Smooth muscle cell (in vitro differentiated cells): ENCODE measurements around the gene PHAF1. TPM values are rescaled to one million over a fixed set of nuclear protein-coding genes. Genes with fewer than 3 reads are reported as not detected.

ENCODE experiments used
- DNase-seq: peaks from one replicate; lab custom pipeline; 2025; ENCODE audit not compliant: unreplicated experiment; lab: John Stamatoyannopoulos, UW
- H2AFZ ChIP-seq: fragments of 200-600 bp; sonication (generic); 2 replicates; pipeline ENCODE4 v1.6.0; 2016; ENCODE audit warnings: antibody characterized with exemption, low read depth, mild to moderate bottlenecking
- H3F3A ChIP-seq: fragments of 200-600 bp; sonication (generic); 2 replicates; pipeline ENCODE4 v1.6.0; 2017; ENCODE audit warnings: antibody characterized with exemption, low read depth
- H3K27ac ChIP-seq: fragments of 200-600 bp; sonication (generic); 2 replicates; pipeline ENCODE4 v1.5.1; 2016; ENCODE audit warnings: low read depth, mild to moderate bottlenecking
- H3K27me3 ChIP-seq: fragments of 200-600 bp; sonication (generic); 2 replicates; pipeline ENCODE4 v1.6.1; 2016; ENCODE audit warnings: low read depth, mild to moderate bottlenecking
- H3K36me3 ChIP-seq: fragments of 200-600 bp; sonication (generic); 2 replicates; pipeline ENCODE4 v1.5.1; 2016; ENCODE audit warnings: low read depth
- H3K4me1 ChIP-seq: fragments of 200-600 bp; sonication (generic); 2 replicates; pipeline ENCODE4 v1.5.1; 2016; ENCODE audit warnings: low read depth
- H3K4me2 ChIP-seq: fragments of 200-600 bp; sonication (generic); 2 replicates; pipeline ENCODE4 v1.6.0; 2016; ENCODE audit warnings: mild to moderate bottlenecking
- H3K4me3 ChIP-seq: fragments of 200-600 bp; sonication (generic); 2 replicates; pipeline ENCODE4 v1.5.1; 2016; ENCODE audit warnings: mild to moderate bottlenecking
- H3K79me2 ChIP-seq: fragments of 200-600 bp; sonication (generic); 2 replicates; pipeline ENCODE4 v1.6.0; 2016; ENCODE audit warnings: low read depth, mild to moderate bottlenecking
- H3K9ac ChIP-seq: fragments of 200-600 bp; sonication (generic); 2 replicates; pipeline ENCODE4 v1.6.0; 2016; ENCODE audit warnings: low read depth
- H3K9me3 ChIP-seq: fragments of 200-600 bp; sonication (generic); replicated peaks from 2 replicates; pipeline ENCODE4 v1.5.1; 2016; ENCODE audit warnings: low read depth
- H4K20me1 ChIP-seq: fragments of 200-600 bp; sonication (generic); 2 replicates; pipeline ENCODE4 v1.6.0; 2016; ENCODE audit warnings: low read depth
- CTCF ChIP-seq: fragments of 200-600 bp; sonication (generic); IDR thresholded peaks from 2 replicates; pipeline ENCODE4 v1.5.1; 2017; ENCODE audit warnings: borderline replicate concordance, mild to moderate bottlenecking, antibody characterized with exemption; ENCODE audit not compliant: insufficient read depth, poor library complexity, severe bottlenecking
- WGBS: methylation state at CpG from one replicate; pipeline ENCODE4 v1.1.7; 2016; ENCODE audit warnings: low lambda C conversion rate; 5-methylcytosine and 5-hydroxymethylcytosine counted together
- polyA plus RNA-seq: library from polyadenylated mRNA; unstranded; fragments of >200 nt; fragmentation: Nextera tagmentation; extraction: Ambion mirVana; gene quantifications from 2 replicates; pipeline ENCODE4 v1.2.1, GENCODE V29; 2016
- total RNA-seq: library from RNA; depleted of rRNA; stranded (reverse); fragments of >200 nt; gene quantifications from 2 replicates; pipeline ENCODE4 v1.2.3, GENCODE V29; 2014

Gene PHAF1
- total and polyA plus RNA-seq, 2 experiments from 2014 or later: 15.5 TPM

- Histone ChIP-seq H3K4me2 (no peak overlapping the region), H3K9me3 (no peaks in the 10 kb centered on the region), H3K27me3 (no peaks in the 10 kb centered on the region), H3F3A (no peaks in the 10 kb centered on the region), H3K79me2 (peaks cover 8% of the 10 kb centered on the region), H4K20me1 (peaks cover 5% of the 10 kb centered on the region), H3K4me1 (no peaks in the 10 kb centered on the region), H3K36me3 (peaks cover 13% of the 10 kb centered on the region), H2AFZ (no peak overlapping the region), H3K27ac (peak overlapping the region; percentile 16), H3K9ac (no peak overlapping the region), H3K4me3 (no peak overlapping the region)
- DNase-seq: no peak
- no peak for TF ChIP-seq CTCF
- WGBS: 83% methylated on average over 4 of the region's 4 CpGs
These were observed 38.2 kb upstream of the PHAF1 start for GRCh38 chr16:67071476-67072048.

GRCh38 chr16:67075331-67075730 is 34.4 kb upstream of the PHAF1 start:
- Histone ChIP-seq H3K79me2 (peaks cover 13% of the 10 kb centered on the region), H4K20me1 (peaks cover 9% of the 10 kb centered on the region), H3K4me2 (no peak overlapping the region), H2AFZ (no peak overlapping the region), H3K4me1 (no peaks in the 10 kb centered on the region), H3K27me3 (no peaks in the 10 kb centered on the region), H3K27ac (no peak overlapping the region), H3K9ac (no peak overlapping the region), H3K4me3 (no peak overlapping the region), H3K9me3 (no peaks in the 10 kb centered on the region), H3F3A (no peaks in the 10 kb centered on the region), H3K36me3 (peaks cover 10% of the 10 kb centered on the region)
- no peak for DNase-seq
- WGBS: 100% methylated on average over 2 of the region's 2 CpGs
- no peak for TF ChIP-seq CTCF

- Histone ChIP-seq H3K27ac (no peak overlapping the region), H3K9me3 (no peaks in the 10 kb centered on the region), H4K20me1 (peaks cover 12% of the 10 kb centered on the region), H3K4me1 (no peaks in the 10 kb centered on the region), H3F3A (no peaks in the 10 kb centered on the region), H2AFZ (no peak overlapping the region), H3K4me3 (no peak overlapping the region), H3K27me3 (no peaks in the 10 kb centered on the region), H3K9ac (no peak overlapping the region), H3K4me2 (no peak overlapping the region), H3K79me2 (peaks cover 24% of the 10 kb centered on the region), H3K36me3 (peaks cover 10% of the 10 kb centered on the region)
- 96% methylated on average over 4 of the region's 4 CpGs for WGBS
- DNase-seq: no peak
- no peak for TF ChIP-seq CTCF
These were observed 31.9 kb upstream of the PHAF1 start for GRCh38 chr16:67077871-67078270.

- H3K27me3 ChIP-seq: no peaks in the 10 kb centered on the region
- DNase-seq: no peak
- H3K27ac ChIP-seq: no peak overlapping the region
- no peak overlapping the region for H3K4me3 ChIP-seq
- no peaks in the 10 kb centered on the region for H3F3A ChIP-seq
- H3K9me3 ChIP-seq: no peaks in the 10 kb centered on the region
- no peak overlapping the region for H2AFZ ChIP-seq
- no peak for TF ChIP-seq CTCF
- no peak overlapping the region for H3K9ac ChIP-seq
- H3K79me2 ChIP-seq: peaks cover 17% of the 10 kb centered on the region
- H3K36me3 ChIP-seq: no peaks in the 10 kb centered on the region
- no peaks in the 10 kb centered on the region for H3K4me1 ChIP-seq
- H3K4me2 ChIP-seq: no peak overlapping the region
- WGBS: 95% methylated on average over 6 of the region's 6 CpGs
- H4K20me1 ChIP-seq: peaks cover 16% of the 10 kb centered on the region
These were observed 27.6 kb upstream of the PHAF1 start for GRCh38 chr16:67082100-67082499.
